ENCODE results near the gene ZNF638. TPM values are rescaled to one million over a fixed set of nuclear protein-coding genes. Genes with fewer than 3 reads are reported as not detected.

Gene ZNF638
- total RNA-seq, 2 donors from 2014 or later: 196 to 208 TPM

- WGBS, 2 experiments (ENCODE audit: insufficient coverage in 1 of 2, insufficient read length in 1 of 2): 87 to 93% methylated on average over 2 to 4 of the region's 4 CpGs
- TF ChIP-seq CTCF (conservative IDR thresholded peaks at IDR 0.05): no peak
- Mint-ChIP-seq H3K27me3 (ENCODE audit: insufficient read depth) (peaks cover 7% of the 10 kb centered on the region), H3K36me3 (ENCODE audit: low read depth) (no peaks in the 10 kb centered on the region), H3K9me3 (no peaks in the 10 kb centered on the region), H3K27ac (no peak overlapping the region), H3K4me3 (no peak overlapping the region), H3K4me1 (peaks cover 10% of the 10 kb centered on the region)
- Histone ChIP-seq H3K27ac (ENCODE audit: low read depth, low read length) (no peak overlapping the region), H3K36me3 (ENCODE audit: control insufficient read depth, insufficient read depth, low read length) (no peaks in the 10 kb centered on the region), H3K9me3 (ENCODE audit: control insufficient read depth, low read length) (no peaks in the 10 kb centered on the region), H3K9ac (ENCODE audit: extremely low read depth, low read length, poor library complexity, severe bottlenecking) (no peak overlapping the region), H3K4me3 (ENCODE audit: low read length) (no peak overlapping the region), H3K4me1 (ENCODE audit: control insufficient read depth, insufficient read depth, low read length) (no peaks in the 10 kb centered on the region), H3K27me3 (ENCODE audit: control insufficient read depth, insufficient read depth, low read length, poor library complexity, severe bottlenecking) (no peaks in the 10 kb centered on the region)
- DNase-seq: no peak
Measured at GRCh38 chr2:71481111-71481510, 149.5 kb downstream of the ZNF638 start.

- Mint-ChIP-seq H3K4me1 (peaks cover 14% of the 10 kb centered on the region), H3K36me3 (ENCODE audit: low read depth) (no peaks in the 10 kb centered on the region), H3K27me3 (ENCODE audit: insufficient read depth) (peaks cover 5% of the 10 kb centered on the region), H3K4me3 (no peak overlapping the region), H3K27ac (no peak overlapping the region), H3K9me3 (no peaks in the 10 kb centered on the region)
- no peaks in the 10 kb centered on the region for H3K27me3 ChIP-seq (ENCODE audit: control insufficient read depth, insufficient read depth, low read length, poor library complexity, severe bottlenecking)
- H3K4me3 ChIP-seq (ENCODE audit: low read length): no peak overlapping the region
- no peak overlapping the region for H3K27ac ChIP-seq (ENCODE audit: low read depth, low read length)
- no peaks in the 10 kb centered on the region for H3K4me1 ChIP-seq (ENCODE audit: control insufficient read depth, insufficient read depth, low read length)
- TF ChIP-seq CTCF (conservative IDR thresholded peaks at IDR 0.05): peak; percentile 76
- H3K9me3 ChIP-seq (ENCODE audit: control insufficient read depth, low read length): no peaks in the 10 kb centered on the region
- no peaks in the 10 kb centered on the region for H3K36me3 ChIP-seq (ENCODE audit: control insufficient read depth, insufficient read depth, low read length)
- peak; percentile 79 for DNase-seq
- whole genome bisulfite sequencing, 2 experiments (ENCODE audit: insufficient coverage in 1 of 2, insufficient read length in 1 of 2): 66 to 80% methylated on average over 1 to 4 of the region's 4 CpGs
- no peak overlapping the region for H3K9ac ChIP-seq (ENCODE audit: extremely low read depth, low read length, poor library complexity, severe bottlenecking)
Measured at GRCh38 chr2:71482055-71482454, 150.5 kb downstream of the ZNF638 start.

- H3K27me3 Mint-ChIP-seq (ENCODE audit: insufficient read depth): peaks cover 4% of the 10 kb centered on the region
- no peaks in the 10 kb centered on the region for H3K4me1 ChIP-seq (ENCODE audit: control insufficient read depth, insufficient read depth, low read length)
- no peak overlapping the region for H3K4me3 Mint-ChIP-seq
- H3K36me3 ChIP-seq (ENCODE audit: control insufficient read depth, insufficient read depth, low read length): no peaks in the 10 kb centered on the region
- H3K36me3 Mint-ChIP-seq (ENCODE audit: low read depth): no peaks in the 10 kb centered on the region
- no peak for TF ChIP-seq CTCF (conservative IDR thresholded peaks at IDR 0.05)
- H3K9me3 Mint-ChIP-seq: no peaks in the 10 kb centered on the region
- H3K9ac ChIP-seq (ENCODE audit: extremely low read depth, low read length, poor library complexity, severe bottlenecking): no peak overlapping the region
- DNase-seq: no peak
- H3K4me1 Mint-ChIP-seq: peaks cover 14% of the 10 kb centered on the region
- WGBS, 2 experiments (ENCODE audit: insufficient coverage in 1 of 2, insufficient read length in 1 of 2): 89 to 96% methylated on average over 3 to 10 of the region's 10 CpGs
- no peak overlapping the region for H3K4me3 ChIP-seq (ENCODE audit: low read length)
- no peak overlapping the region for H3K27ac Mint-ChIP-seq
- no peak overlapping the region for H3K27ac ChIP-seq (ENCODE audit: low read depth, low read length)
- H3K27me3 ChIP-seq (ENCODE audit: control insufficient read depth, insufficient read depth, low read length, poor library complexity, severe bottlenecking): no peaks in the 10 kb centered on the region
- H3K9me3 ChIP-seq (ENCODE audit: control insufficient read depth, low read length): no peaks in the 10 kb centered on the region
Measured at GRCh38 chr2:71483246-71483645, 151.7 kb downstream of the ZNF638 start.
